GM21526 (cell line): ENCODE measurements around the gene NCR1.
"Not testable (repeated sequence)": the region's sequence is repeated elsewhere in the genome, so short reads cannot be mapped to it uniquely, and the experiment has no call there.

Source experiments
- ATAC-seq: cut with Tn5 transposase; IDR thresholded peaks from one replicate; pipeline ENCODE4 v1.9.1; 2021; ENCODE audit warnings: moderate library complexity; ENCODE audit not compliant: unreplicated experiment, low FRiP score

The NCR1 gene, protein sequence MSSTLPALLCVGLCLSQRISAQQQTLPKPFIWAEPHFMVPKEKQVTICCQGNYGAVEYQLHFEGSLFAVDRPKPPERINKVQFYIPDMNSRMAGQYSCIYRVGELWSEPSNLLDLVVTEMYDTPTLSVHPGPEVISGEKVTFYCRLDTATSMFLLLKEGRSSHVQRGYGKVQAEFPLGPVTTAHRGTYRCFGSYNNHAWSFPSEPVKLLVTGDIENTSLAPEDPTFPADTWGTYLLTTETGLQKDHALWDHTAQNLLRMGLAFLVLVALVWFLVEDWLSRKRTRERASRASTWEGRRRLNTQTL

GRCh38 chr19:54905803-54906511 lies at the start of gene NCR1:
NCR1 (plus strand) TSS chr19:54906148; CDS start chr19:54906188, 40 bp downstream.
- ATAC-seq, result no peak

GRCh38 chr19:54858476-54858875 lies 47.5 kb upstream of the NCR1 start:
- ATAC-seq, result not testable (repeated sequence)

- not testable (repeated sequence) for ATAC-seq
Observed at GRCh38 chr19:54859421-54859820, 46.5 kb upstream of the NCR1 start.

DNA sequence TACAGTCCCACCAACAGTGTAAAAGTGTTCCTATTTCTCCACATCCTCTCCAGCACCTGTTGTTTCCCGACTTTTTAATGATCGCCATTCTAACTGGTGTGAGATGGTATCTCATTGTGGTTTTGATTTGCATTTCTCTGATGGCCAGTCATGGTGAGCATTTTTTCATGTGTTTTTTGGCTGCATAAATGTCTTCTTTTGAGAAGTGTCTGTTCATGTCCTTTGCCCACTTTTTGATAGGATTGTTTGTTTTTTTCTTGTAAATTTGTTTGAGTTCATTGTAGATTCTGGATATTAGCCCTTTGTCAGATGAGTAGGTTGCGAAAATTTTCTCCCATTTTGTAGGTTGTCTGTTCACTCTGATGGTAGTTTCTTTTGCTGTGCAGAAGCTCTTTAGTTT lies 42.5 kb upstream of the NCR1 start:
- not testable (repeated sequence) for ATAC-seq

GRCh38 chr19:54871696-54872095 lies 34.3 kb upstream of the NCR1 start:
- ATAC-seq, result no peak

DNA sequence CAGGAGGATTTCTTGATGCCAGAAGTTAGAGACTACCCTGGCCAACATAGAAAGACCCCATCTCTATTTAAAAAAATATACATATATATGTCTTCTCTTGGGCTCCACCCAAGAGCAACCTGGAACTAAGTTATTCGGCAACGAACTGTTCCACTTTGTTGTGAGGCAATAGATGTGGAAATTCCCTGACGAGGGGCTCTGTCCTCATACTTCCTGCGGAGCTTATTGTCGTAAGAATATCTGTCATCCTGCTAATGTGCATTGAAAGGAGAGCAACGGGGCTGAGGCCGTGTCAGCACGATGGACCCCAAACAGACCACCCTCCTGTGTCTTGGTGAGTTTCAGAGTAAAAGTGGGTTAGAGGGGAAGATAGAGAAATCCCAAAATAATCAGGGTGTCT lies 32.0 kb upstream of the NCR1 start, which contains the start of gene FCAR:
FCAR (plus strand) TSS at position 246 of the 400 bp plus-strand sequence; CDS start at position 301, 55 bp downstream.
- no peak for ATAC-seq

DNA sequence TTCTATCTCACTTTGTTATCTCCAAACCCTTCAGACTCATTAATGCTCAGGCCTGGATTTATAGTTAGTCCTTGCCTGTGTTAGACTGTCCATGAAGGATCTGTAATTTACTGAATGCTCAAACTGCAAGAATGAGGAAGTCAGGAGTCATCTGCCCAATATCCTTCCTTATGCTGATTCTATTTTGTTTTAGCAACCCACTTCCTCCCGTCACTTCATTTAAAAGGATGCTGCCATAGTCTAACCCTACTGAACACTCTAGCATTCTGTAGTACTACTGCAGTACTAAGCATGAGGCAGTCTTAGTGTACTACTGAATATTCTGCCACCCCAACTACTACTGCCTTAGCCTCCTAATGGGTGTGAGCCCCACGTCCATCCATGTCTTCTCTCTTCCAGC lies 30.4 kb upstream of the NCR1 start:
- no peak for ATAC-seq

- no peak for ATAC-seq
Observed at GRCh38 chr19:54877471-54877870, 28.5 kb upstream of the NCR1 start.

DNA sequence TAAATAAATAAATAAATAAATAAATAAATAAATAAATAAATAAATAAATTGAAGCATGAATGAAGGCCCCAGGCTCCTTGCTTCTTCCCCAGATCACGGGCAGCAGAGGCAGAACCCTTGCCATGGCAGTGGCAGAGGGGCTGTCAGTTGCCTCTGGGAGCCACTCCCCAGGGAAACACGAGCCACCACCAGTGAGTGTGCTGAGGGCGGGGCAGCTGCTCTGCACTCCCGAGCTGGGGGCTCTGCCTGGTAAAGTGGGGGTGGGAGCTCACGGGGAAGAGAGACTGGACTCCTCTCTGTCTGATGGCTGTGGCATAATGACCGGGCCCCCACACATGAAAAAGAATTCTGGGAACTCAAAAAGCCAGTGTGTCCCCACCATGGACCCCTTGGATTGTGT lies 24.1 kb upstream of the NCR1 start:
- no peak for ATAC-seq

GRCh38 chr19:54882758-54883157 lies 23.2 kb upstream of the NCR1 start:
- ATAC-seq, result no peak

GRCh38 chr19:54883228-54883627 lies 22.7 kb upstream of the NCR1 start:
- ATAC-seq, result no peak

DNA sequence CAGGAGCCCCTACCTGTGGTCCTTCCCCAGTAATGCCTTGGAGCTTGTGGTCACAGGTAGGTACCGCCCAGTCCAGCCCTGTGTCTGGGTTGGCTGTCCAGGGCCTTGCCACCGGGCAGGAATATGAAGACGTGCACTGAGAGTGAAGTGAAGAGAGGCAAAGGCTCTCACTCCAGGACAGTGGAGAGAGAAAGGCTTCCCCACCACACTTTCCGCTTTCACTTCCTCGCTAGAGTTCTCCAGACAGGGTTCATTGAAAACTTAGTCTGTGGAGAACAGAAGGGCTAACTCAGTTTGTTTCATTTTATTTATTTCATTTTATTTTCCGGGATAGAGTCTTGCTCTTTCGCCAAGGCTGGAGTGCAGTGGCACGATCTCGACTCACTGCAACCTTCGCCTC lies 17.7 kb upstream of the NCR1 start:
- no peak for ATAC-seq

DNA sequence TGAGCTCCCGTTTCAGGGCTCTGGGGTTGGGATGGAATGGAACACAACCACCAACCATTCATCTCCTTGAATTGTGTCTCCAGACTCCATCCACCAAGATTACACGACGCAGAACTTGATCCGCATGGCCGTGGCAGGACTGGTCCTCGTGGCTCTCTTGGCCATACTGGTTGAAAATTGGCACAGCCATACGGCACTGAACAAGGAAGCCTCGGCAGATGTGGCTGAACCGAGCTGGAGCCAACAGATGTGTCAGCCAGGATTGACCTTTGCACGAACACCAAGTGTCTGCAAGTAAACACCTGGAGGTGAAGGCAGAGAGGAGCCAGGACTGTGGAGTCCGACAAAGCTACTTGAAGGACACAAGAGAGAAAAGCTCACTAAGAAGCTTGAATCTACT lies 16.4 kb upstream of the NCR1 start:
- no peak for ATAC-seq

DNA sequence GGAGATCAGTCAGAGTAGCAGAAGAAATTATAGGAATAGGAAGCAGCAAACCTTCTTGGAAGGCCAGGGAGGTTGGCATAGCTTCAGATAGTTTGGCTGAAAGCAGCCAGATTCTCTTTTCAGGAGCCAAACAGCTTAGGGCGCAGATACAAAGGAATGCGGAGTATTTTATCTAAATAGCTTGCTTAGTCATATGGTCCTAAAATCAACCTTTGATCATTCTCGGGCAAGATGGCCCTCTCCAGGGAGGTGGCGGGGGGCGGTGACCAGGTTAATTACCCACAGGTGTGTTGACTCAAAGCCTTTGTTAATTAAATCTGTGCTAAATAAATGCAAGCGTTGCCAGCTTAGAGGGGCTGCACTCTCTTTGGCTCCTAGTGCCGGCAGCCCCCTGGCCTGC lies 12.5 kb upstream of the NCR1 start:
- no peak for ATAC-seq

DNA sequence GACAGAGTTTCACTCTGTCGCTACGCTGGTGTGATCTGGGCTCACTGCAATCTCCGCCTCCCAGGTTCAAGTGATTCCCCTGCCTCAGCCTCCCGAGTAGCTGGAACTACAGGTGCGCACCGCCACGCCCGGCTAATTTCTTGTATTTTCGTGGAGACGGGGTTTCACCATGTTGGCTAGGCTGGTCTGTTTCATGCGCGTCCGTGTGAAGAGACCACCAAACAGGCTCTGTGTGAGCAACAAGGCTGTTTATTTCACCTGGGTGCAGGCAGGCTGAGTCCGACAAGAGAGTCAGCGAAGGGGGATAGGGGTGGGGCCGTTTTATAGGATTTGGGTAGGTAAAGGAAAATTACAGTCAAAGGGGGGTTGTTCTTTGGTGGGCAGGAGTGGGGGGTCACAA lies 11.8 kb upstream of the NCR1 start:
- ATAC-seq, result not testable (repeated sequence)

GRCh38 chr19:54896036-54896435 lies 9.9 kb upstream of the NCR1 start:
- no peak for ATAC-seq

DNA sequence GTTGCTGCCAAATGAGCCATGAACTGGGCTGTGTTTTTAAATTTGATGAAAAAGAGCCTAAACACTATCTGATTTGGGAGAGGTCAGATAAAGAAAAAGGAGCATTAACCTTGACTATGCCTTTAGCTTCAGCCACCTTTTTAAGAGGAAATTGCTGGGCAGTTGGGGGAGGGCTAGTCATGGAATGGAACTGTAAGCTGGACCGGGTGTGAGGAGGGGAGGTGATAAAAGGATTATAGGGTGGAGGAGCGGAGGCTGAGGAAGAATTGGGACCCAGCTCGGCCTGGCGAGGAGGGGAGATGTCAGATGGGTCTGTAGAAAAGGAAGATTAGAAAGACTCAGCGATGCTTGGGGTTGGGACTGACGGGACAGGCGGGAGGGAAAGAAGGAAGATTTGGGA lies 7.3 kb upstream of the NCR1 start:
- not testable (repeated sequence) for ATAC-seq

DNA sequence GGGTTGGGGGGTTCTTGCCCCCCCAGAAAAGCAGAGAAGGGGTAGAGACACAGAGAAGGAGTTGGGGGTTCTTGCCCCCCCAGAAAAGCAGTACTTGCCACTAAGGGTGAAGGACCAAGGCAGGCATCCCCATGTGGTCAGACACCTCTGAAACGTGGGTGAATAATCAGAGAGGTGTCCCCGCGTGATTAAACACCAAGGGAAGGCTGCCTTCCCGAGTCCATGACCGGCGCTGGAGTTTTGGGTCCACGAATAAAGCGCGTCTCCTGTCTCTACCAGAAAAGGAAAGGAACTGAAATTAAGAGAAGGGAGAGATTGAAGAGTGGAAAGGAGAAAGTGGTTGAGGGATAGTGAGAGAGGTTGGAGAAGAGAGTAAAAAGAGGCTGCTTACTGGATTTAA lies 6.3 kb upstream of the NCR1 start:
- ATAC-seq, result not testable (repeated sequence)

DNA sequence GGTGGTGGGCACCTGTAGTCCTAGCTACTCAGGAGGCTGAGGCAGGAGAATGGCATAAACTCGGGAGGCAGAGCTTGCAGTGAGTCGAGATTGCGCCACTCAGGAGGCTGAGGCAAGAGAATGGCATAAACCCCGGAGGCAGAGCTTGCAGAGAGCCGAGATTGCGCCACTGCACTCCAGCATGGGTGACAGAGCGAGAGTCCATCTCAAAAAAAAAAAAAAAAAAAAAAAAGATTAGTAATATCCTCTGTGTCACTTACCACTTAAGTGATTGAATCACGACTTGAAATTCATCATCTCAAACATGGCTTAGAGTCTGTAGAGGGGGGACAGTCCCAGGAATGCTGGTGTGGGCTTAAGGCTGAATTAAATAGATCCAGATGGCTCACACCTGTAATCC lies 4.8 kb upstream of the NCR1 start:
- not testable (repeated sequence) for ATAC-seq

GRCh38 chr19:54902061-54902460 lies 3.9 kb upstream of the NCR1 start:
- no peak for ATAC-seq

DNA sequence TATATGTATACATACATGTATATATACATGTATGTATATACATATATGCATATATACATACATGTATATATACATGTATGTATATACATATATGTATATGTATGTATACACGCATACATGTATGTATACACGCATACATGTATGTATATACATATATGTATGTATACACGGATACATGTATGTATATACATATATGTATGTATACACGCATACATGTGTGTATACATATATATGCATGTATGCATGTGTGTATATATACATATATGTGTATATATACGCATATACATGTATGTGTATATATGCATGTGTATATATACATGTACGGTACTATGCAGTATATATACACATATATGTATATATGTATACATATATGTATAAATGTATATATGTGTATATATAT lies 2.6 kb upstream of the NCR1 start:
- ATAC-seq, result no peak

DNA sequence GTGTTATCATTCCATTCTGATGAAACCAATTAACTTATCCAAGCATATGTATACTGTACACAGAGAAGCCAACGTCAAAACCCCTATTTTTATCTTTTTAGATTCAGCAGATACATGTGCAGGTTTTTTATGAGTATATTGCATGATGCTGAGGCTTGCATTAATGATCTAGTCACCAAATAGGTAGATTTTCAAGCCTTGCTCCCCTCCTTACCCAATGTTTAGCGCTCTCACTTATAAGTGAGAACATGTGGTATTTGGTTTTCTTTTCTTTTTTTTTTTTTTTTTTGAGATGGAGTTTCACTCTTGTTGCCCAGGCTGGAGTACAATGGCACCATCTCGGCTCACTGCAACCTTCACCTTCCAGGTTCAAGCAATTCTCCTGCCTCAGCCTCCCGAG lies 1.7 kb upstream of the NCR1 start:
- not testable (repeated sequence) for ATAC-seq
